GM18507 (cell line): ENCODE results near the gene MS4A13.
A peak's percentile ranks its signal among the peaks of the same experiment; 100 is the strongest.
"Not testable (repeated sequence)": the region's sequence is repeated elsewhere in the genome, so short reads cannot be mapped to it uniquely, and the experiment has no call there.

Experiments used
- DNase-seq: peaks from one replicate; pipeline ENCODE4 v3.0.0; 2011; ENCODE audit warnings: low read depth; ENCODE audit not compliant: insufficient read length; ENCODE audit errors: extremely low spot score
- FAIRE-seq: peaks from 2 replicates; lab custom pipeline; 2011; peaks lifted over from hg19 to GRCh38; lab: Jason Lieb, UNC

Gene MS4A13

GRCh38 chr11:60515144-60515855 is at the start of gene MS4A13:
Gene MS4A13 (plus strand): TSS chr11:60515392. CDS start chr11:60518084, 2,692 bp downstream.
- no peak for FAIRE-seq
- no peak for DNase-seq

GRCh38 chr11:60468829-60469228 is 46.4 kb upstream of the MS4A13 start:
- no peak for FAIRE-seq
- no peak for DNase-seq

DNA sequence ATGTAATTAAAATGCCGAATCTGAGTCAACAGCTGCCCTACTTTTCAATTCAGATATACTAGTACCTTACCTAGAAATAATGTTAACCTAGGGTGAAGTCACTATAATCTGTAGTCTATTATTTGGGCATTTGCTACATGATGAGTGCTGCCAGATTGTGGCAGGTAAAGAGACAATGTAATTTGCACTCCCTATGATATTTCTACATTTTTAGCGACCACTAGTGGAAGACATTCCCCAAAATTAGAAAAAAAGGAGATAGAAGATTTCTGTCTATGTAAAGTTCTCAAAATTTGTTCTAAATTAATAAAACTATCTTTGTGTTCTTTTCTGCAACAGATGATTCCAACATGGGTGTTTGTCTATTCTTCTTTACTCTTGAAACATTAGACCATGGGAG is 45.5 kb upstream of the MS4A13 start:
- no peak for FAIRE-seq

DNA sequence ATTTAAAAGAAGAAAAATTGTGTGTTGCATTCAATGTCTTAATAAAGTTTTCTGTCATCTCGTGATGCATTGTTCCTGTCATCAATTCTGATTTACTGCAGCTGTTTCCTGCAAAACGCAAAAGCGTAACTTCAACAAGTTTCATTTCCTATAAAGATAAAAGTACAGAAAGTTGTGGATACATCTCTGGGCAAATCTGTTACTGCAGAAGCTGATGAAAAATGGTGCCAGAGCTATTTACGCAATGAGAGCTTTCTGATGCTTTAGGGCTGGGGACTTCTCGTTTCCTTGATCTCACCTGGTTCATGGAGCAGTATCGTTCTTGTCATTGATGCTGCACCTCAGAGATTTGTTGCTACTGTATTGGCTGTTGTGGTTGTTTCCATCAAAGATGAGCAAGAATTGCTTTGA is 38.2 kb upstream of the MS4A13 start:
- FAIRE-seq (peak; percentile 66), DNase-seq (no peak)

More for the DNA sequence above, 45.5 kb upstream of the MS4A13 start:
- DNase-seq = no peak

DNA sequence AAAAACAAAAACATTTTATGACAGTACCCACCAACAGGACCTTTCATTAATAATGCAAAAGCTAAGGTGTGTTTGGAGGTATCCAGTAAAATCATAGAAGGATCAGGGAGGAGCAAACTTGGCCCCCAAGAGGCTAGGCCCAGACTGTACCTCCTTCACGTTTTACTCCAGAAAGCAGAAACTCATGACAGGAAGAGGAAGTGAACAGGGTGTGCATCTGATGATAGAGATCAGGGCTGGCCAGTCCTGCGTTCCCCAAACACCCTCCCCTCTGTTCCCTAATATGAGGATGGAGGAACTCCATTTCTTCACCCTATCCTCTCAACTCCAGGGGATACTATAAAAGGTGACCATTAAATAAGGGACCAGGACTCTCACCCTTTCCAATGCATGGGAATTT is 32.8 kb upstream of the MS4A13 start:
- DNase-seq (no peak), FAIRE-seq (peak; percentile 70)

DNA sequence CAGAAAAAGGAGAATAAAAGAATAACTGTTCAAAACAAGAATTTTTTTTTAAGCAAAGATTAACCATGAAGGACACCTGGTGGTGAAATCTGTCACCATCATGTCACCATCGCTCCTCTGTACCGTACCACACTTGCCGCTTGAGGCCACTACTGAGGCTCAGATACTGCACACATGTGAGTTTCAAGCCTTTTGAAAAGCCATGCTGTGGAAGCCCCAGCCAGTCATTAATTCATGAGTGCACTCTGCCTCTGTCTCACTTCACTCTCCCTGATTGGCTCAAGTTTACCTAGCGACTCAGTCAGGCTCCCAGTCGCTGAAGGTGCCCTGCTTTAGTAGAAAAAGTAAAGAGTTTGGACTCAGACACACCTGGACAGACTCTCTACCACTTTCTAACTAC is 29.2 kb upstream of the MS4A13 start:
- DNase-seq (peak; percentile 68), FAIRE-seq (peak; percentile 94)

DNA sequence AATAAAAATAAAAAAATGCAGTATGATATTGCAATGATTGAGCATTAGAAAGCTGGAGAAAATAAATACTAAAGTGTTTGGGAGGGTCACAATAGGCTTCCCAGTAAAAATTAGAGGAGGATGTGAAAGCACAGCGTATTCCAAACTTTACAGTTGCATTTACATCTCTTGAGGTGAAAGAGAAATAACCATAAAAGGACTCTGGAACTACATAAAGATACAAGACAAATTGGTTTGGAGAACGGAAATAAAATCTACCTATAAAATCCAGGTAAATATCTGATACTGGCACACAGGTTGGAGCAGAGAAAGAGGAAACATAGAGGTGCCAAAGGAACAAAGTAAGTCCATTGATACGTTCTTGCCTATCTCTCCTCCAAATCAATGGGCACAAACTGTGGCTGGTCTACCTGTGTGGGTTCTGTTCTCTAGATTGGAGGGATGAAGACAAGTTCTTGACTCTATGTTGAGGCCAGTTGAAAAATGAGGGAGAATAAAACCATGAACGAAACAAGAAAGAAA is 22.6 kb upstream of the MS4A13 start, which contains the start of gene MS4A12:
MS4A12 (plus strand) TSS at position 291 of the 522 bp plus-strand sequence. CDS start 4,541 bp downstream, outside the sequence.
- FAIRE-seq = no peak
- DNase-seq = no peak

DNA sequence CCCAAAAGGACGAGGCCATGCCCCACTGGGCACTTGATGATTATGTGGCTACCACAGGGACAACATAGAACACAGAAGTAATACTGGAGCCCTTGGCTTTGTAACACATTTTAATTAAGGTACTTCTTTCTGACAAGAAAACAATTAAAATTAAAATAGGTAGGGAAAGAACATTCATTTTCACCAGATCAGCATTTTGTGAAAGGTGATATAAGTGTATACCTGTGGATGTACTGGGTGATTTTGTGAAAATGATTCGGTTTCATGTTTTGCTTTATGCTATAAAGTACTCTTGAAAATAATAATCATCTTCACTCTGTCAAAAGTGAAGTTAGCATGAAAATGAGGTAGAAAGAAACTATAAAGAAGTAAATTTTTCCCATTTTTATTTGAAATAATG is 21.7 kb upstream of the MS4A13 start:
- FAIRE-seq (no peak), DNase-seq (no peak)

- FAIRE-seq (no peak), DNase-seq (no peak)
Measured at GRCh38 chr11:60498399-60498798, 16.8 kb upstream of the MS4A13 start.

GRCh38 chr11:60498853-60499252 is 16.3 kb upstream of the MS4A13 start:
- DNase-seq (no peak), FAIRE-seq (no peak)

DNA sequence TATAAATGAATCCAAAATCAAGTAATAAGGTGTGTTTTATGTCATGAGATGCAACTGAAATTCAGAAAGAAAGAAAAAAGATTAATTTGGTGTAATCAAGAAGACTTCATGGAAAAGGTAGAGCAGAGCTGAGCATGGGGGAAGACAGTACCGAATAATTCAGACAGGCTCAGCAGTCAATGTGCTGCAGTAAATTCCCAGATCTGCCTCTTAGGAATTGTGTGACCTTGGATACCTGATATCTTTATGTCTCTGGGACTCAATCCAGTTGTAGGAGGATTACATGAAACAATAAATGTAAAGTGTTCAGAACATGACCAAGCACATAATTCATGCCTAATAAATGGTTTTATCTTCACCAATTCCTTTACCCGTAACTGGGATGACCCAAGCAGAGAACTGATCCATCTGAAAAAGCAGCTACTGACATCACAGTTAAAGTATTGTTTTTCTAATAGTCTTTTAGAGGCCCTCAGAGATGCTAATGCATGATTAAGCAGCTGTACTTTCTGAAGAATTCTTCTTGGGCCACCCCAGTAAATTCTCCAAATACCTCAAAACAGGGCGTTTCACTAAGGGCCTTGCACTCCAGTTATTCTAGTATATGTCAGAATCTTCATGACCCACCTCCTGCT is 14.8 kb upstream of the MS4A13 start:
- FAIRE-seq (no peak), DNase-seq (no peak)

DNA sequence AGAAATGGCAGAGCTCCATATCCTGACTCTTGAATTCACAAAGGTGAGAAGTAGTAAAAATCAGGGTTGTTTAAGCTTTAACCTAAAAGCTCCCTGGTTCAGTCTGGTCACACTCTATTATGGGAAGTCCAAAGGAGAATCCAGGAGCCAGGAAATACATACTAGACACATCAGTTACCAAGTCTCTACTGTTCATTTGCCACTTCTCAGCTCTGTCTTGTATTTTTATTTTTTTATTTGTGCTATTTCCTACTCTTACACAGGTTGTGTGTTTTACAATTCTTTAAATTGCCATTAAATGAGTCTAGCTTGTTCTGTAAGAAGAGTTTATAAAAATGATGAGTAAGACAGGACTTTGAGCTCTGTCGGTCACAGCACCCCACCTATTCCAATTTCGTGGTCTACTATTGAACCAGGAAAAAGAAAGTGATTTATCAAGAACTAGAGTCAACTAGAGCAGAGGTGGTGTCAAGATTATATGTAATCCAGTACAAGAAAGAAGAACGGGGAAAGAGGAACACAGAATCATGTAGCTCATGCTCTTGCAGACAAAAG is 12.9 kb upstream of the MS4A13 start:
- FAIRE-seq (no peak), DNase-seq (no peak)

GRCh38 chr11:60504219-60504905 is 10.8 kb upstream of the MS4A13 start:
- DNase-seq (no peak), FAIRE-seq (no peak)

GRCh38 chr11:60509609-60510008 is 5.6 kb upstream of the MS4A13 start:
- DNase-seq, FAIRE-seq: not testable (repeated sequence)

DNA sequence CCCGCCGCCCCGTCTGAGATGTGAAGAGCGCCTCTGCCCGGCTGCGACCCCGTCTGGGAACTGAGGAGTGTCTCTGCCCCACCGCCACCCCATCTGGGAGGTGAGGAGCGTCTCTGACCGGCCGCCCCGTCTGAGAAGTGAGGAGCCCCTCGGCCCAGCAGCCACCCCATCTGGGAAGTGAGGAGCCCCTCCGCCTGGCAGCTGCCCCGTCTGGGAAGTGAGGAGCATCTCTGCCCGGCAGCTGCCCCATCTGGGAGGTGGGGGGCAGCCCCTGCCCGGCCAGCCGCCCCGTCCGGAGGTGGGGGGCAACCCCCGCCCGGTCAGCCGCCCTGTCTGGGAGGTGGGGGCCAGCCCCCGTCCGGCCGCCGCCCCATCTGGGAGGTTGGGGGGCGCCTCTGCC is 5.0 kb upstream of the MS4A13 start:
- FAIRE-seq, DNase-seq: not testable (repeated sequence)

DNA sequence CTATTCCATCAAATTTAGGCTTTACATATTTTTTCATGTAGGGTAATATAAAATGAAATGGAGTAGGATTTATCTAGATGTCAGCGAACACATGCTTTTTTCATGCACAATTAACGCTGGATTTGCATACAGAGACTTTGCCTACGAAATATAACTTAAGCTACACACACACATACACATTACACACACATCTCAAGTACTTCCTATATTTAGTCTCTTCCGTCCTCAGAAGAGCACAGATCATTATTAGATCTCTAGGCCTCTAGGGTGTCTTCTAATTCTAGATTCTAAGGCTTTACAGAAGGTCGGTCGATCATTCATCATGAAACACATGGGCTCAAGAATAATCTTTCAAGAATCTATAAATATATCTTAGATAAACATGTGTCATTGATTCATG is 3.8 kb upstream of the MS4A13 start:
- FAIRE-seq (no peak), DNase-seq (no peak)

DNA sequence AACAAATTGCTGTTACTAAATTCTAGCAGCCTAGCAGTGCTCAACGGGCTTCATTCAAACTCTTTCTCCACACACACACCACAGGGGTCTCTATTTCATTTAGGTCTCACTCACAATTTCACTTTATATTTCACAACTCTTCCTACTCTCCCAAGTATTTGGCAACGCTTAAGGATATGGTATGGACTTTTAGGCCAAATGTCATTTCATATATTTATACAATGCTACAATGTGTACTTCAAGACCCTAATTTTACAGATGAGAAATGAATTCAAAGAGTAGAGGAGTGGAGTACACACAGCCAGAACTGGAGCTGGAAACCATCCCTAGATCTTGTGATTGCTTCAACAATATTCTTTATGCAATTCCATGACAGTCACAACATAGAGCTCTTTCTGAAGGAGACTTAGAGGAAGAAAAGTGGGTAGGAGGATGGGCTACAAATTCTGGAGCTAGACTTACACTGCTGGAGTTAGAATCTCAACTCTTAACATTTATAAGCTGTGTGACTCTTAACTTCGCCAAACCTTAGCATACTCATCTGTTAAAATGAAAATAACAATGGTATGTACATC is 2.5 kb upstream of the MS4A13 start:
- FAIRE-seq = no peak
- no peak for DNase-seq

GRCh38 chr11:60513496-60514460 is 1.4 kb upstream of the MS4A13 start:
- FAIRE-seq = no peak
- DNase-seq = no peak

GRCh38 chr11:60528465-60528864 is 13.3 kb downstream of the MS4A13 start:
- DNase-seq (no peak), FAIRE-seq (no peak)
